OCI-M1 (cell line): ENCODE measurements around the gene POU6F1.
"Not testable (repeated sequence)": the region's sequence is repeated elsewhere in the genome, so short reads cannot be mapped to it uniquely, and the experiment has no call there.

Experiments
- DNase-seq: peaks from one replicate; lab custom pipeline; 2025; lab: John Stamatoyannopoulos, UW

The POU6F1 gene

GRCh38 chr12:51217968-51218606 is at the start of gene POU6F1:
POU6F1 (minus strand) TSS chr12:51218062; CDS start chr12:51206836, 11,226 bp downstream.
- DNase-seq: peak; percentile 91

GRCh38 chr12:51265024-51265423 is 47.2 kb upstream of the POU6F1 start:
- no peak for DNase-seq

- DNase-seq: no peak
Observed at GRCh38 chr12:51264297-51264696, 46.4 kb upstream of the POU6F1 start.

GRCh38 chr12:51263341-51263740 is 45.5 kb upstream of the POU6F1 start:
- no peak for DNase-seq

- DNase-seq: peak; percentile 49
Observed at GRCh38 chr12:51262758-51263177, 44.9 kb upstream of the POU6F1 start.

GRCh38 chr12:51259600-51259999 is 41.7 kb upstream of the POU6F1 start:
- not testable (repeated sequence) for DNase-seq

- no peak for DNase-seq
Observed at GRCh38 chr12:51254536-51254935, 36.7 kb upstream of the POU6F1 start.

GRCh38 chr12:51253276-51253675 is 35.4 kb upstream of the POU6F1 start:
- peak; percentile 47 for DNase-seq

- no peak for DNase-seq
Observed at GRCh38 chr12:51247523-51248206, 29.8 kb upstream of the POU6F1 start.

- peak; percentile 93 for DNase-seq
Observed at GRCh38 chr12:51246254-51246853, 28.5 kb upstream of the POU6F1 start.

- DNase-seq: no peak
Observed at GRCh38 chr12:51245476-51246253, 27.8 kb upstream of the POU6F1 start.

- DNase-seq: no peak
Observed at GRCh38 chr12:51244269-51244668, 26.4 kb upstream of the POU6F1 start.

- DNase-seq: no peak
Observed at GRCh38 chr12:51242876-51243275, 25.0 kb upstream of the POU6F1 start.

GRCh38 chr12:51242120-51242519 is 24.3 kb upstream of the POU6F1 start:
- DNase-seq: no peak

- no peak for DNase-seq
Observed at GRCh38 chr12:51240971-51241370, 23.1 kb upstream of the POU6F1 start.

- peak; percentile 97 for DNase-seq
Observed at GRCh38 chr12:51238510-51239334, 20.9 kb upstream of the POU6F1 start, which contains the start of gene DAZAP2. DAZAP2 (plus strand) TSS chr12:51238826; CDS start chr12:51238908, 82 bp downstream.

GRCh38 chr12:51238037-51238509 is 20.2 kb upstream of the POU6F1 start:
- DNase-seq: no peak

- no peak for DNase-seq
Observed at GRCh38 chr12:51234530-51234929, 16.7 kb upstream of the POU6F1 start.

- DNase-seq: no peak
Observed at GRCh38 chr12:51232642-51233041, 14.8 kb upstream of the POU6F1 start.

GRCh38 chr12:51229116-51229809 is 11.4 kb upstream of the POU6F1 start:
- DNase-seq: no peak

- DNase-seq: no peak
Observed at GRCh38 chr12:51227962-51228361, 10.1 kb upstream of the POU6F1 start.
